ENCODE results near the gene COL4A1.

COL4A1 gene

GRCh38 chr13:110308656-110309359, 1.9 kb upstream of the COL4A1 start:
- DNase-seq, result no peak

GRCh38 chr13:110307767-110308655, 1.1 kb upstream of the COL4A1 start:
- DNase-seq, result no peak

- DNase-seq, result no peak
Measured at GRCh38 chr13:110306340-110306959, 507 bp downstream of the COL4A1 start.

- DNase-seq, result no peak
Measured at GRCh38 chr13:110305949-110306339, 1.0 kb downstream of the COL4A1 start.

GRCh38 chr13:110305544-110305943, 1.4 kb downstream of the COL4A1 start:
- no peak for DNase-seq

- DNase-seq, result no peak
Measured at GRCh38 chr13:110305001-110305400, 2.0 kb downstream of the COL4A1 start.

- no peak for DNase-seq
Measured at GRCh38 chr13:110304256-110304655, 2.7 kb downstream of the COL4A1 start.

GRCh38 chr13:110303644-110304043, 3.3 kb downstream of the COL4A1 start:
- no peak for DNase-seq

- no peak for DNase-seq
Measured at GRCh38 chr13:110302997-110303396, 4.0 kb downstream of the COL4A1 start.

GRCh38 chr13:110301606-110302553, 5.1 kb downstream of the COL4A1 start:
- DNase-seq, result no peak

- DNase-seq, result no peak
Measured at GRCh38 chr13:110301083-110301482, 5.9 kb downstream of the COL4A1 start.

GRCh38 chr13:110300090-110300815, 6.7 kb downstream of the COL4A1 start:
- DNase-seq, result no peak

- DNase-seq, result no peak
Measured at GRCh38 chr13:110299283-110299840, 7.6 kb downstream of the COL4A1 start.

GRCh38 chr13:110298505-110299282, 8.3 kb downstream of the COL4A1 start:
- DNase-seq, result no peak

- no peak for DNase-seq
Measured at GRCh38 chr13:110297766-110298504, 9.0 kb downstream of the COL4A1 start.

GRCh38 chr13:110297011-110297410, 9.9 kb downstream of the COL4A1 start:
- no peak for DNase-seq

GRCh38 chr13:110294622-110295021, 12.3 kb downstream of the COL4A1 start:
- no peak for DNase-seq

- no peak for DNase-seq
Measured at GRCh38 chr13:110294146-110294545, 12.8 kb downstream of the COL4A1 start.

- DNase-seq, result no peak
Measured at GRCh38 chr13:110293649-110294048, 13.3 kb downstream of the COL4A1 start.

GRCh38 chr13:110293037-110293436, 13.9 kb downstream of the COL4A1 start:
- no peak for DNase-seq
